UCSD-AML1 (cell line): ENCODE results near the gene S100A12.
"Not testable (repeated sequence)": the region's sequence is repeated elsewhere in the genome, so short reads cannot be mapped to it uniquely, and the experiment has no call there.

ENCODE experiments used
- DNase-seq: peaks from one replicate; lab custom pipeline; 2025; ENCODE audit not compliant: unreplicated experiment; lab: John Stamatoyannopoulos, UW

Gene S100A12

GRCh38 chr1:153375511-153375910 lies at the start of gene S100A12:
Gene S100A12, minus strand, starts transcription at chr1:153375621. Its CDS starts 1,029 bp downstream, at chr1:153374592.
- DNase-seq, result no peak

GRCh38 chr1:153422450-153423068 lies 47.1 kb upstream of the S100A12 start:
- DNase-seq, result peak; percentile 57

GRCh38 chr1:153420306-153420705 lies 44.9 kb upstream of the S100A12 start:
- DNase-seq, result no peak

GRCh38 chr1:153419436-153419793 lies 44.0 kb upstream of the S100A12 start:
- DNase-seq, result not testable (repeated sequence)

- not testable (repeated sequence) for DNase-seq
Measured at GRCh38 chr1:153418758-153419435, 43.5 kb upstream of the S100A12 start.

GRCh38 chr1:153417136-153417888 lies 41.9 kb upstream of the S100A12 start:
- DNase-seq, result no peak

GRCh38 chr1:153415850-153416570 lies 40.6 kb upstream of the S100A12 start, which contains the start of gene S100A7A:
Gene S100A7A, plus strand, starts transcription at chr1:153416520. Its CDS starts 1,563 bp downstream, at chr1:153418083.
- DNase-seq, result no peak

- DNase-seq, result not testable (repeated sequence)
Measured at GRCh38 chr1:153413961-153414360, 38.5 kb upstream of the S100A12 start.

GRCh38 chr1:153407274-153407673 lies 31.9 kb upstream of the S100A12 start:
- DNase-seq, result not testable (repeated sequence)

- not testable (repeated sequence) for DNase-seq
Measured at GRCh38 chr1:153405825-153406599, 30.6 kb upstream of the S100A12 start.

- peak; percentile 58 for DNase-seq
Measured at GRCh38 chr1:153404768-153405167, 29.3 kb upstream of the S100A12 start.

- no peak for DNase-seq
Measured at GRCh38 chr1:153404086-153404635, 28.7 kb upstream of the S100A12 start.

GRCh38 chr1:153403421-153404085 lies 28.1 kb upstream of the S100A12 start:
- no peak for DNase-seq

GRCh38 chr1:153402226-153402625 lies 26.8 kb upstream of the S100A12 start:
- no peak for DNase-seq

GRCh38 chr1:153401461-153401860 lies 26.0 kb upstream of the S100A12 start:
- DNase-seq, result no peak

GRCh38 chr1:153400244-153400643 lies 24.8 kb upstream of the S100A12 start:
- no peak for DNase-seq

GRCh38 chr1:153399401-153400055 lies 24.1 kb upstream of the S100A12 start:
- no peak for DNase-seq

GRCh38 chr1:153397924-153398651 lies 22.7 kb upstream of the S100A12 start:
- no peak for DNase-seq
